ENCODE data around the gene SPSB1.
A peak's percentile ranks its signal among the peaks of the same experiment; 100 is the strongest.

SPSB1 gene

DNA sequence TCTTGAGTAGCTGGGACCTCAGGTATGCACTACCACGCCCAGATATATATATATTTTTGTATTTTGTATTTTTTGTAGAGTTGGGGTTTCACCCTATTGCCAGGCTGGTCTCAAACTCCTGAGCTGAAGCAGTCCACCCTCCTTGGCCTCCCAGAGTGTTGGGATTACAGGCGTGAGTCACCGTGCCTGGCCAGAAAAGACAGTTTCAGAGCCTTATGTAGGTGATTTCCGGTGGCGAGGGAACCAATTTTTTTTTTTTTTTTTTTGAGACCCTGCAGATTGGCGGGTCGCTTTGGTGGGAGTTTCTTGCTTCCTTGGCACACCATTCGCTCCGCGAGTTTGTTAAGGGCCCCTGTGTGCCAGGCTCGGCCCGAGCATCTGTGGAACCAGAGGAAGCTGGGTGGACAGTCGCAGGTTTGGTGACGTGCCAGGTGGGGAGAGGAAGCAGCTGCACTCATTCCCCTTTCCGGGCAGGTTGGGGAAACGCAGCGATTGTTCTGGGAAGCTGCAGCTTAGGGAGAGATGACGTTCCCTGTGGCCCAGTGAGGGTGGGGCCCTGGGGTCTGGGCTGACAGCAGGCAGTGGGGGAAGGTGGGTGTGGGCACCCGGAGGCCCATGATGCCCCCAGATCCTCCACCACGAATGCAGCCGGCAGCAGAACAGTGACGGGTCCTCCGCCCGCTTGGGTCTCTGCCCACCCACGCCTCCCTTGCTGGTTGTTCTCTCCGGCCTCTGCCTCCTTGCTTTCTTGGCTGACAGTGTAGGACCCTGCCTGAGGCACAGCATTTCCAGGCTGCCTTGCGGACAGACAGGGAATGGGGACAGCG is 25.1 kb downstream of the SPSB1 start:
- DNase-seq, result peak in 13 of 58 donors; percentile 10 to 47 (median 30)

DNA sequence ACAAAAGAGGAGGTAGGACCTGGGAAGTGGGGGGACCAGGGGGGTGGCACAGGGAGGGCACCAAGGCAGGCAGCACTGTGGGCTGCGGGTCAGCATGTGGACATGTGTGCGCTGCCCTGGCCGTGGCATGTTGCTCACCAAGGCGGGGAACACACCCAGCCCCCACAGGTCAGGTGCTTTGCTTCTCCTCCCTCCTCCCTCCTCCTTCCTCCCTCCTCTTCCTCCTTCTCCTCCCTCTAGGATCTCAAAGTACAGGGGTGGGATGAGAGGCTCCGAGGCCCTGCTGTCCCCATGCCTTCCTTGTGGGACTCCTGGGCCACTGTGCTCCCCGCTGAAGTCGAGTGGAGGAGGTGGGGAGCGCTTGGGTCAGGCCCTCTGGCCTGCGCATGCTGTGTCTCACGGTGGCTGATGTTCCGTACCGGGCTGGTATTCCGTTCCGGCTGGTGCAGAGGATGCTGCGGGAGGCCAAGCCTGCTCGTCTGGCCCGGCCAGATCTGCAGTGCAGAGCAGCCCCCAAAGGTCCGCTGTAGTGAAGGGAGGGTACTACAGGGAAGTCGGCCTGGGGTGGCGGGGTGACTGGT is 26.6 kb downstream of the SPSB1 start:
- no peak for DNase-seq

DNA sequence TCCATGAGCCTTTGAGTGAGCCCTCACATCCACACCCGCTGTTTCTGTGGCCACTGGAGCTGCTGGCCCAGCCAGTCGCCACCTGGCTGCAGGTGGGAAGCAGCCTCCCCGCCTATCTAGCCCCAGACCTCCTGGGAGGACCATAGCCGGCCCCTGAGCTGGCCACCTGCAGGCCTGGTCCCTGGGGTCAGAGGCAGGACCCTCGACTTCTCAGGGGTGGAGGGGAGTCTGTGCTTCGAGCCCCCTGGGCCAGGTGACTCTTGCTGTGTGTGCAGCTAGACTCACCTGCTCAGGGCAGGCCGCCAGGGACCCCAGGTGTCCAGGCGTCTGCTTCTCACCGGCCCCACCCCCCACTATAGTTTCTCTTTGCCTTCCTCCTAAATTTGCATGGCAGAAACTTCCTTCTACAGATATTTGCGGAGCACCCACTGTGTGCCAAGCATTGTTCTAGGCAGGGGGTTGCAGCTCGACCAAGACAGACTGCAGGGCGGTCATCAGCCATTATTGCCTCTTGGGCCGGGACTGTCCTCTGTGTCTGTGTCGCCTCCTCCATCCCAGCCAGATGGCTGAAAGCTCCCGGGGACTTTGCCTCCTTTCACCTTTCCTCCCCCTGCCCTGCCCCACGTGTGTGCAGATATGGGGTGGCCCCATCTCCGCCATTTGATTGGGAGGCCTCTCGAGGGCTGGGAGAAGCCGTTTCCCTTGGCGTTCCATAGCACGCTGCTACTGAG is 27.3 kb downstream of the SPSB1 start:
- DNase-seq, result no peak

DNA sequence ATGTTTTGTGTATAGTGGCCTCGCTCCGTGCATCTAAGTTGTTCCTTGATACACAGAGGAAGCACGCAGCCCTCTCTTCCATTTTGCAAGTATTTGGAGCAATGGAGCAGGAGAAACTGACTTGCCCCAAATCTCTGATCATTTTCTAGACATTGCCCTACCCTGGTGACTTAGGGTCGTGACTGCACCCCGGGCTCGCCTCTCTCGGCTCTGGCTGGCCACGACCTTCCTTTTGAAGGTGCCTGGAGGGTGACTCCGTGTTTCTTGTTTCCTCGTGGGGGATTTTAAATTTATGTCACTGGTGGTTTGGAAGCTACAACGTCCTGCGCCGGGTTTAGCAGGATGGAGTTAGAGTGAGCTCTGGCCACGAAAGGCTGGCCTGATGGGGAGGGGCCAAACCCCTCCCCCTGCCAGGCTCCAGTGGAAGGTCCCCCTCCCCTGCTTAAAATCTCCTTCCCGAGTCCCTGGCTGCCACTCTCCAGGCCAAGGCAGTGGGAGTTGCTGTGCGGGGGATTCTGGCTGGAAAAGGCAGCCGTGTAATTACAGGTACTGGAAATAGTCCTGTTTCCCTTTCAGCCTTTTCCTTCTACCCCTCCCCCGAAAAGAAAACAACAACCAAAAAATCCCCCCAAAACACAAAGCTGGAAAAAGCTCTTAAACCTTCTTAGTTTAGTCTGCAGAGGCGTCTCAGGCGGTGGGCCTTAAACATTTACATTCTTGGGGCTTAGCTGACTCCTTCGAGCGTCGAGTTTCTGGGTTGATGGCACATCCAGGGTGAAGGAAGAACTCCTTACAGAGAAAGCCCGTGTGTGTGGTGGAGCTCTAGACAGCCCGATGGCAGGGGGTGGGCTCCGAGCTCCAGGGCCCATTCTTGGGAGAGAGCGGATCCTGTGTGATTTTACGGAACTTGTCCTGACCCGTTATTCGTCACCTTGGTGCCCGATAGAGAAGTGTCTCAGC is 28.1 kb downstream of the SPSB1 start:
- no peak for DNase-seq

DNA sequence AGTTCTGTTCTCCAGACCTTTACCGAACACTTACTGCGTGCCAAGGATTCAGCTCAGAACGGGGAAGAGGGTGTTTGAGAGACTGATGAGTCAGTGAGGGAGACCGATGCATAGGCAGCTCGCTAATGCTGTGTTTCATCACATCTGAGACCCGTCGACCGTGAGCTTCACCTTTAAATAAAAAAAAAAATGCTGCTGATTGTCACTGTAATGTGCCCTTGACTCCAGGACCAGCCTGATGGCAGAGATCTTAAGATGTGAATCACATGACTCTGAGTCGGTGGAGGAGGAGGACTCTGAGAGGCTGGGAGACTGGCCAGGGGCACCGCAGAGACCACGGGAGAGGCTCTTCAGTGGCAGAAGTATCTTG is 28.8 kb downstream of the SPSB1 start:
- DNase-seq, result peak in 1 of 58 donors; percentile 29

DNA sequence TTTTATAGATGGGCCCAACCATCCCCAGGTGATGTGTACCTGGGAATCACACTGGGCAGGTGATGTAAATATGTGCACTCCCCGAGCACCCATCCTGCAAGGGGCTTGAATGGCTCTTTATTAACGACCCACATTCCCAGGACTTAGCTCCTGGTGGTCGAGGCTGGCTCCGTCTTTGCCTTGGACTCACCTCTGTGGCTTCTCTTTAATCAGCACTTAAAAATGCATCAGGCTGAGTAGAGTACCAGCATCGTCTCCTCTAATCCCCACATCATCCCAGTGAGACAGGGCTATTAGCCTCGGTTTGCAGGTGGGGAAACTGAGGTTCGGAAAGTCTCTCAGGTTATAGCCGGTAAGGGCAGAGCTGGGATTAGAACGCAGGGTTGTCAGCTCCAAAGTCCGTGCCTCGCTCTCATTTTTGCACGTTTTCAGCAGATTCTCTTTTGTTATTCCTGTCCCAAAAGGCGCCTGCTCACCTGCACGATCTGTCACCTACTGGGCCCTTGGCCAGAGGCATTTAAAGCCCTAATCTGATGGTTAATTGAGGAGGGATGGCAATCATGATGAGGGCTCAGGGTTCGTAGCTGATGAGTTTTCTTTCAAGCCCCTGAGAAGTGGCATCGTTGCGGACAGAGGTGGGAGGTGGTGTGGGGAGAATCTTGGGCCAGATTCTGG is 29.4 kb downstream of the SPSB1 start:
- DNase-seq, result no peak

DNA sequence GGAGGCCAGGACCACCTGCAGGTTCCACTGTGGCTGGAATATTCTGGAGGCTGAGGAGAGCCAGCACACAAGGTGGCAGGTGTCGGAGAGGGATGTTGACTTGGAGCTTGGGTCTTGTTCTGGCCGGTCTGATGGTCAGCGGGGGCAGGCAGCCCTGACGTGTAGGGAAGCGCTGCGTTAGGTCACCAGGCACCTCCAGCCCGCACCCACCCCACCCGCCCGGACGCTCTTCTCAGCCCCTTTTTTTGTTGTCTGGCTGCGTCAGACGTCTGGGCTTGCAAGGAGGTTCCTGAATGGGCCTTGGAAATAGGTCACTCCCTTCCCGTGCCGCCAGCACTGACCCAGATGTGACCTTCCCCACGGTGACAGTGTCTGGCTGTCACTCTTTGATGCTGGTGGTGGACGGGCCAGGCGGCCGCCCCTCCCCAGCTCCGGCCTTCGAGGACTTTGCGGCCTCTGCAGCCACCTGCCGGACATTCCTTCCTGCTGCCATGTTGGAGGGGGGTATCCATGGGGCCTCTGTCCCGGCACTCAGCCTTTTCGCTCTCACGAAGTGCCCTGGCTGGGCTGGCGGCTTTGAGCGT is 30.1 kb downstream of the SPSB1 start:
- peak in 23 of 58 donors; percentile 8 to 71 (median 31) for DNase-seq

DNA sequence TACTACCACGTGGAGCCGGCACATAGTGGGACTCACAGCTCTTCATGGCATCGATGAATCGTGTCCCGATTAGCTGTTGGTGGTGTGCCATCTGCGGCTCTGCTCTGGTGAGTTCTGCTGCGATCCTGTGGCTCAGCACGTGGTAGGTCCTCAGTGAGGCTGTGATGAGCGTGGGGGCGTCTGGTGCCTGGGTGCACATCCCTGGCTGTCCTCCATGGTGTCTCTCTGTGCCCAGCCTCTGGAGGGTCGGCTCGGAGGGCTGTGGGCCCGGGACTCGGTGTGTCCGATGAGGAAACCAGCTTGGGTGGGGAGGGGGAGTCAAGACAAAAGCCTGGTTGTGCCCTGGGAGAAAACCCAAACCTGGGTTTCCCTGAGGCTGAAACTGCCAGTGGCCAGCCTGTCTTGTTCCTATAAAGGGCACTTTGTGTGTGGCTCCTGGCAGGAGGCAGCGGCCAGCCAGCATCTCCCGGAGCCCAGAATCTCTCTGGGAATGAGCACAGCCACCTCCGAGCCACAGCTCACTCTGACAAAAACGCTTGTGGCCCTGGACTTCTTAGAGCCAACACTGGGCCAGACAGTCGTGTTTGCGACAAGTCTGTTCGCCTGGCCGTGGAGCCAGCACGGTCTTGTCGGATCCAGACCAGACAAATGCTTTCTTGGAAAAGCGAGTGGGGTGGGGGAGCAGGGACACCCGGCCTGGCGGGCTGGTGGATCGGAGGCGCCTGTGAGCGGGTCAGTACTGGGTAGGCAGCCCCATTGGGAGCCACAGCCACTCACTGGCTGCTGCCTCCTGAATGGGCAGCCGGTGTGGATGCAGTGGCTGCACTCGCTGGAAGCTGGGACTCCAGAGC is 31.8 kb downstream of the SPSB1 start:
- peak in 55 of 58 donors; percentile 10 to 89 (median 71) for DNase-seq

DNA sequence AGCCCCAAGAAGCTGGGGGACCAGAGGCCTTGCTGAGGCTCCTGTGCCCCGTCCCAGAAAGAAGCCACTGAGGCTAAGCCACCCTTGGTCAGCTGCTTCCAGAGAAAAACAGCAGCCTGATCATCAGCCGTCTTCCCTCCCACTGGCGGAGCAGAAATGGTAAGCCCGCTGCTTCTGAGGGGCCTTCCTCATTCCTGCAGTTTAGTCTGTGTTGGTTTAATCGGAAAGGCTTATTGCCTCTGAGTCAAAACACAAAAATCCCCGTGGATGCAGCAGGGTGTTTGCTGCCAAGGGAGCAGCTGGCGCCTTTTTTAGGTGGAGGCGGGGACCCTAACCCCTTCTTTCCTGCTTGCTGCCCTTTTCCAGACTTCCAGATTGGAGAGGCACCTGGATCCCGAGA is 33.9 kb downstream of the SPSB1 start:
- no peak for DNase-seq

DNA sequence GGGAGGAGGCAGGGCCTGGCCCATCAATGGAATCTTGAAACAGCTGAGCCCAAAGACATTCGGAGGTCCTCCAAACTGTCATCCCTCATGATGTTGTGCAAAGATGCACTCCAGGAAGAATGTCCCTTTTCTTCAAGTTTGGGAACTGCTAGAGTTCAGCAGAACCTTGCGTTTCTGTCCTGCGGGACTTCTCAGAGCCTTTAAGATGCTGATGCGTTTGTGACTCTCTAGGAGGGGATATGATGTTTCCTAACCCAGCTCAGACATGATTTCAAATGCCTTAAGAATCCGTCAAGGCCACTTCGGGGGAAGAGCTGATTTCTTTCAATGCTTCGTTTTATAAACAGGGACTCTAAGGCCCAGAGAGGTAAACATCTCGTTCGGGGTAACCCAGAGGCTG is 35.5 kb downstream of the SPSB1 start:
- no peak for DNase-seq

DNA sequence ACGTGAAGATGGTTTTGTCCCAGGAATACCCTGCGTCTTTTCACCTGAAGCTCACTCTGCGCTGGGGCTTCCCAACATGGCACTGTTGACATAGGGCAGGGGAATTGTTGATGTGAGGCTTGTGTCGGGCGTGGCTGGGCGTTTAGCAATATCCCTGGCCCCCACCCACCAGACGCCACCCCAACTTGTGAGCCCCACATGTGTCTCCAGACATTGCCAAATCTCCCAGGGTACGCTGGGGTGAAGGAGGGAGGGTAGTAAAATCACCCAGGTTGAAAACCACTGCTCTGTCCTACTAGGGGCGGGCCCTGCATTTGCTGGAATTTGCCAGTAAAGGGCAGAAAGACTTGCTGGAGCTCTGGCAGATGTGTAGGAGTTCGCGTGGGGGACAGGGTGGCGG is 36.0 kb downstream of the SPSB1 start:
- DNase-seq, result no peak

DNA sequence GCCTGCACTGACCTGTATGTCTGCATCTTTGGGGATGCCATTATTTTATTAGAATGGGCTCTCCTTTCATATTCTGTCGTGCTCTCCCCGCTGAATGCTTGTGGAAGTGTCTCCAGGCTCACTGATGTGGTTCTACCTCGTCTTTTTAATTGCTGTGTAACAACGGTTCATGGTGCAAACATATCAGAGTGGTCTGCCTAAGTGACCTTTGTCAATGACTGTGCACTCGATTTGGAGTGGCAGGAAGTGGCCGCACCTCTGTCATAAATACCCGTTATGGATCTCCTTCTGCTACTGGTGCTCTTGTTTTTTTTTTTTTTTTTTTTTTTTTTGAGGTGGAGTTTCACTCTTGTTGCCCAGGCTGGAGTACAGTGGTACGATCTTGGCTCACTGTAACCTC is 38.3 kb downstream of the SPSB1 start:
- no peak for DNase-seq

DNA sequence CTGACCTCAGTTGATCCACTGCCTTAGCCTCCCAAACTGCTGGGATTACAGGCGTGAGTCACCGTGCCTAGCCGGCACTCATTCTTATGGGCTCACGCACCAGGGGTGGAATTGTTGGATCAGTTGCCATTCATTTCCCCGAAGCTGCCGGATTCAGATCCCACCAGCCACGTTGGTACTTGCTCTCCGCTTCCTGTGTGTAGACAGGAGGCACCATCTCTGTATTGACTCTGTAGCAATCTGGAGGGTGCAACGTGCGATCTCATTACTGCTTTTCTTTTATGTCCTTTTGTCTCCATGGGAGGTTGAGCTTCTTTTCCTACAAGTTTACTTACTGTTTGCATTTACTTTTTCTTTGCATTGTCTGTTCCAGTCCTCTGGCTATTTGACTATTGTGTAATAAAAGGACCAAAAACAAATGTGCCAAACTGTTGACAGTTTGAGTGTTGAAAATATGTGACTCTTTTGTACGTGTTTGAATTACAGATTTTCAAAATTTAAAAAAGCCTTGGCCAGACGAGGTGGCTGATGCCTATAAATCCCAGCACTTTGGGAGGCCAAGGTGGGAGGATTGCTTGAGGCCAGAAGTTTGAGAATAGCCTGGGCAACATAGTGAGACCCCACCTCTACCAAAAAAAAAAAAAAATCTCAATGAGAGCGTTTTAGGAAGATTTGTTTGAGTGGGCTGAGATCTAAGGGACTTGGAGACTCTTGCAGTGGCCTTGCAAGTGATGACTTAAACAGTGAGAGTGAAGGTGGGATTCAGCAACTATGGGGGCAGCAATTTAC is 39.1 kb downstream of the SPSB1 start:
- DNase-seq, result no peak

DNA sequence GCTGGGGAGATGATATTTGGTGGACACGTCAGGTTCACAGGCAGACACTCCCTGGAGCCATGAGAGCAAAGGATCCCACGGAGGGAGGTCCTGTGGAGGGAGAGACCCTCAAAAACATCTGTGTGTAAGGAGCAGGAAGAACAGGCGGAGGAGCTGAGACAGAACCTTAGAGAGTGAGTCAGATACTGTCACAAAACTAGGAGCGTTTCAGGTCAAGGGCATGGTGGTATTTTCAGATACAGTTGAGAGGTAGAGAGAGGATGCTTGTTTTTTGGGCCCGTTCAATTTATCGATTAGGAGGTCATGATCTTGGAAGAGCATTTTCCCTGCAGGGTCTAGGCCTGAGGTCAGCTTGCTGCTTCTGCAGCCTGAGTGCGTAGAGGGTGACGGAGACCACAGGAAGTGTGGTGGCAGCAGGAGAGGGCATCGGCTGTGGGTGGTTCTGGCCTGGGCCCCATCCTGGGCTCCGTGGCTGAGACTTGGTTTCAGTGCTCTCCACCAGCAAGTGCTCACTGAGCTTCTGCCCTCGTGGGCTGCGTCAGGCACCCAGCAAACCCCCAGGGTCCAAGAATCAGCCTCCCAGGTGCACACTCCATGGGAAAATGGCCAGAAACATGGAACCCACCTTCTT is 39.9 kb downstream of the SPSB1 start:
- no peak for DNase-seq

DNA sequence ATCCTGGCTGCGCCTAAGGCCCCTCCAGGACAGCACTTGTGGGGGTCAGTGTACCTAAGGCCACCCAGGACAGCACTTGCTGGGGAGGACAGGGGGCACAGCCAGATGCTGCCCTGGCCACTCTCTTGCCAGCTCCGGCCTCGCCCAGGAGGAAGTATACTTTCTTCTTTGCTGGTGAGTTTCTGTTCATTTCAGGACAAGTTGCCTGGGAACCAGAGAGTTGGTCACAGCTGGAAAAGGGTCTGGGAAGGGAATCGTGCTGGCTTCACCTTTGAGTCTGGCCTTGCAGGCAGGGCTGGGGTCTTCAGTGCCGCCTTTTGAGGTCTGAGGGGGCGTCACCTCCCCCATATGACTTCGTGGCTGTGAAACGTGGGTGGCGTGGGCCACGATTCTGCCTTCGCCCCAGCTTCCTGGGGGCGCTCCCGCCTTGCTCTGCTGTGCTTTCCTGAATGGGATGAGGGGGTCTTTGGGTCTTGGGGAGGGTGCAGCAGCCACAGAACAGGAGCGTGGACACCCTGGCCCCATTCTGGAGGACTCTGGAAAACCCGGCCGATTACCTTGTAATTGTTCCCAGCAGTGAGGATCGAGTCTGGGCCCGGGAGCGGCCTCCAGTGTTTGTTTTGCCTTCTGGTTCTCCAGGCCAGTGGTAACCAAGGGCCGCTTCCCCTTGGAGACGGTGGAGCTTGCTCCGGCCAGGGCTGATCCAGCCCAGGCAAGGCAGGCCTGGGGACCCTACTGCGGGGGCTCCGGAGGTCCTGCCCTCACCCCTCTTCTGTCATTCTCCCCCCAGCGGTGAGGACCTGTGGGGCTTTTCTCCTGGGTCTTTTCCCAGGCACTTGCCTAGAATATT is 45.9 kb downstream of the SPSB1 start:
- DNase-seq, result no peak

DNA sequence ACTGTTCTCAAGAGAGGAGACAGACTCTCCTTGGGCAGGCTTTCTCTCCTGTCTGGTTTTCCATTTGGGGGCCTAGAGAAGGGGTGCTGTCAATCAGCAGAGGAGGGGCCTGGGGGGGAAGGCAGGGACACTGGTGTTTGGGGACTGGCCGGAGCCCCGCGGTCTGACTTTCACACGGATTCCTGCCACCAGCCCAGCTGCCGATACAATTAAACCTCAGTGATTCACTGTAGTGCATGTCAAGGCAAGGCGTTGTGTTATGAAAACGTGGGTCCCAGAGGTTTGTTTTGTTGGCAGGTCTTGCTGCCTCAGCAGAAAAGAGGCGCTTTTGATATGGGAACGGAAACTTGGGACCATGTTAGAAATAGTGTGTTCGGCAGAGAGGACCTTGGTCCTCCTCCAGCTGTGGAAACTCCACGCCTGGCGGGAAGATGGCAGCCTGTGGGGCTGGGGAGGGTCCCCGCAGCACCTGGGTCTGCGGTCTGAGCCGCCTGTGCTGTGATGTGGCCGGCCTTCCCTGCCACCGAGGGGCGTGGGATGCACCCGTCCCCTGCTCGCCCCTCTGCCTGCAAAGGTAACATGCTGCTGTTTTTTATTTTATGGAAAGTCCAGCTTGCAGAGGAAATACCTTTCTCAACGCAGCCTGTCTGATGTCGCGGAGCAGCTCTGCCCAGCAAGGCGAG is 47.6 kb downstream of the SPSB1 start:
- no peak for DNase-seq

Data from anterior cingulate cortex (tissue), 58 donors.